Cerebellar nuclear complex (tissue), 1 donor: ENCODE data around the gene SP2.

Experiments used
- DNase-seq, 2 experiments: peaks; one replicate each; lab custom pipeline; 2025; lab: John Stamatoyannopoulos, UW

The SP2 gene

DNA sequence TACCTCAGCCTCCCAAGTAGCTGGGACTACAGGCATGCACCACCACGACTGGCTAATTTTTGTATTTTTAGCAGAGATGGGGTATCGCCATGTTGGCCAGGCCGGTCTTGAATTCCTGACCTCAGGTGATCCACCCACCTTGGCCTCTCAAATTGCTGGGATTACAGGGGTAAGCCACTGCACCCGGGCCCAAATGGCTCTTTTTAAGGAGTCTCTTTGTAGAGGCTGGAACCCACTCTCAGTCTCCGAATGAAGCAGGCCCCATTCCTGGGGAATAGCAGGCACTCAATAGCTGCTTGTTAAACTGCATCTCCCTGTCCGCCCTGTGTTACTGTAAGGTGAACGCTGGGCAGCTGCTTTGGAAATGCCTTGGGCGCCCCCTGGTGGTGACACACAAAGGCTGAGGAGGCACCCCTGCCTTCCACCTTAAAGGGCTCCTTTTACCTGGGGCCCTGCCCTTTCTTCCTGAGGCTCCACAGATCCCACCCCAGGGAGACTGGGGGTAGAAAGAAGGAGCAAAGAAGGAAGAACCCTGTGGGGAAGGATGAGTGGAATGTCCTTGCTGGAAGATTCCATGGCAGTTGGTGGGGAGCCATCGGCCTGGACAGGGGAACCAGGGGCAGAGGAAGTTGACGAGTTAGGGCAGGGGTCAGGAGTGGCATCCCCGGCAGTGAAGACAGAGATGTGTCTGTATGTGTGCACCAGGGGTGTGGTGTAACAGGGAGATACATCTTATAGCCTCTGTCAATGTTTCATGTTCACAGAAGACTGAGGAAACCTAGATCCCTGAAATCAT, 6.1 kb upstream of the SP2 start:
- DNase-seq: peak in 1 of 2 experiments; percentile 57

DNA sequence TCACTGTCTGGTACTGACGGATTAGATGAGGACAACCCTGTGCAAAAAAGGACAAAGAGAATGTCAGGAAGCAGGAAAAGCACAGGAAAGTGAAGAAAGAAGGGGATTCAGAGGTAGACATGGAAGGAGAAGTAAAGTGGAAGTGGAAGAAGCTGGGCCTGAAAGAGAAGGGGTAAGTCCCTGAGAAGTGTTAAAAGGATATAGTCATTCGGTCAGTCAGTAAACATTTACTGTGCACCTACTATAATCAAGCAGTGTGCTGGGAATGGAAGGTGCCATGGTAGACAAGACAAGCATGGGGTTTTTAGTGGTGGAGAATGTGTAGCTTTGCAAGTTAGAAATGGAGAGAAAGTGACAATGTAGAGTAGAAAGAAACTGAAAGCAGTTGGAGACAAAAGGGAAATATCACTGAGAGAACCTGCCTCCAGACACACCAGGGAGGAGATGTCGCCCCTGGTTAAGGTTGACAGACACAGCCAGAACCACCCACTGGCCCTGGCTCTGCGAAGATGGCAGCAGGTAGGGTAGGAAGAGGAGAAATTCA, 4.4 kb upstream of the SP2 start:
- DNase-seq: no peak

DNA sequence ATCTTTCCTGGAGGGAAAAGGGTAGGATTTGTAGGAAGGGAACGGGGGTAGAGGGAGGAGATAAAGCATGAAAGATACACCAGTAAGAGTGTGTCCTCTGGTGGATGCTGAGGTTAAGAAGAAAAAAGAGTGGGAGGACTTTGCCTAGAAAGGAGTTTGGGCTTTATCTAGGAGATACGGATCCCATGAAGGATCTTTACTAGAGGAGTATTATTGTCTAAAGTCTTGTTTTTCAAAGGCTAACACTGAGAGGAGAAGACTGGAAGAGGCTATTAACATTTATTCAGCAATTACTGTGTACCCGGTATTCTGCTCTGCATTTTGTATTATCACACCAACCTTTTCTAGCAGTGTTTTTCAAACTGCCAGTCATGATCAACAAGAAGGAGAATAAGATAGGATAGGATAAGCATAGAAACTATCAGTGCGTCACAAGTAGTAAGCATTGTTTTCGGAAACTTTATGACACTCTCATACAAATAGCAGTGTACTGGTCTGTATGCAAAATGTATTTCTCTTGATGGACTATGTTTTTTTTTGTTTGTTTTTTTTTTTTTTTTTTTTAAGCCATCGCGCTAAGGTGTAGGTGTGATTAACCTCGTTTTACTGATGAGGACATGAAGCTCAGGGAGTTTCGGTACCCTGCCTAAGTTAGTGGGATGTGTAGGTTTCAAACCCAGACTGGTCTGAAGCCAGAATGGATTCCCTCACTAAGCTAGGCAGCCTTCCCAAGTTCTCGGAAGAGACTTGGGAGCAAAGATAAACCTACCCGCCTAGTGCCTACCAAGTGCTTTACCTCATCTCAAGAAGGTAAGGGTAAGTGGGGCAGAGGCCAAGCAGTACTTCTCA, 1.3 kb upstream of the SP2 start:
- DNase-seq: no peak

DNA sequence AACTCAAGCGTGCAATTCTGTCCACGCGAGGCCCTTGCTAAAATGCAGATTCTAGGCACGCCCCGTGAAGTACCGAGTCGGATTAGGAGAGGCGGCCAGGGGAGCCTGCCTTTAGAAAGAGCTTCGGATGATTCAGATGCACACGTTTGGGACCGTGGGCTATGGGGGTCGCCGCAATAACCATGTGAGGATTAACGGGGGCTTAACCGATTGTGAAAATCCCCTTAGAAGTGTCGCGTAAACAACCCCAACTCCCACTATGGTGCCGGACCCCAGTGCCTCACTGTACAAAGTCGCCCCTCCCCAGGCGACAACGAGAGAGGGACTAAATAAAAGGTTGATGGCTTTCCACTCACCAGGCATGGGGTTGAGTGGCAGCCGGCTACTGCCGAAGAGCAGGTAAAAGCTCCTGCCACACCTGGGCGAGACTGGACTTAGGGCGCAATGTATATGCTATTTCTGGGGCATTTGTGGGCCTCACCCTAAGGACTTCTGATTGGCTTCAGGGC, 635 bp upstream of the SP2 start:
- DNase-seq: no peak

DNA sequence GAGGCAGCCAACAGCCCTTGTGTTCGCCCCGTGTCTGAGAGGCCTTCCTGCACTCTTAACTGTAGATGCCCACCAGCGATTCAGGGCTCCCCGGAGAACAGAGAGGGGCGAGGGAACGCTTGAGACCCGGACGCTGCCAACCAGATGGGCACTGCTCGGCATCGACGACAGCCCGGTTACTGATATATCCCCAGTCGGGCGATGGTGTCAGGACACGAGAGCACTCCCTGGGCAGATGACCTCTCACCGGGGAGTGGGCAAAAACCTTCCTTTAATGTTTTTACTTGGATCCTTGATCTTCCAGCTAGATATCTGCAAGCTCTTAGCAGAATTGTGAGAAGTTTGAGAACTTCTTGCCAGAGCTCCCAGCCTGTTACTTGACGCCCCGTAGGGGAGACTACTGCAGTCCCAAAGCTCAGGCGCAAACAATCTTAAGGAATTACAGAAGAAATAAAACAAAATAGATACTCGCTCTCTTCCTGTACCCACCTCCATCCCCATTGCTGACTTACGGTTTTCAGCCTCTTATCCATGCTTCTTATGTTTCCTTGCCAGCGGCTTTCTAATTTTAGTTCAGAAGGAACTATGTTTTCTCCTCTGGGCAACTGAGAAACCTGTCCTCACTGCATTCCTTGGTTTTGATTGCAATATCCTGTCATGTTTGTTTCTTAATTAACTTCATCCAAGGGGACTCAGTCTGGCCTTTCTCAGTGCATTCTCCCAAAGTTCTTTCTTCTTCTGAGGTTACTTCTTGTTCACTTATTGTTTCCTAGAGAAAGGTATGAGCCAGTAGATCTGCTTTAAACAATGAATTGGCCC, 845 bp downstream of the SP2 start:
- DNase-seq: no peak

DNA sequence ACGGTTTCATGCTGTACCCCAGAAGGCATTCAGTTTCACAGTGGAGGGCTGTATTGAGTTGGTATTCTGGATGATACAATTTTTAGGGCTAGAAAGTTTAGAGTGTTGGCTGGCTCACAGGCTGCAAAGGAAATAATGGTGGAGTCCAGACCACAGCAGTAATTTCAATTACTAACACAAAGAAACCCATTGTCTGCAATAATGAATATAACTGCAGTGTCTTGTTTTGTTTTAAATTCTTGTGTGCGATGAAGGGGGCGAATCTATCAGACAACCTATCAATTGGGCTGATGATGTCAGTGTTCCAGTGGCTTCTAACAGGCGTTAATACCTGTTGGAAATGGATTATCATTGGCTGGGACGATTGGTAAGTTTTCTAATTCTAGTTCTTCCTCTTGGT, 1.5 kb downstream of the SP2 start:
- no peak for DNase-seq

DNA sequence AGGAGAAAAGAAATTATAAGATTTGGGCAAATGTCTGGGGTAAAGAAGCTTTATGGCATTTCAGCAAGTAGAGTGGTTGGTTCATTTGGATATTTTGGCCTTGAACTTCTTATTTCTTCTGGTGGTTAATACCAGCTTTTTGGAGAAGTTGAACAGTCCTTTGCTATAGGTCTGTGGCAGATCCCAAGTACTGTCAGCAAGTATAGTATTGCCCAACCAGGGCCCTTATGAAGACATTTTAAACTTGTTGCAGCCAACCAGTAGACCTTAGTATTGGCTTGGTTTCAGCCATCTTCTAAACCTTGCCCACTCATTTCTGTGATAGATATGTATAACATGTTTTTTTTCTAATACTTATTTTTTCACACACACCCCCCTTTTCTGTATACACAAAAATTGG, 2.2 kb downstream of the SP2 start:
- no peak for DNase-seq

DNA sequence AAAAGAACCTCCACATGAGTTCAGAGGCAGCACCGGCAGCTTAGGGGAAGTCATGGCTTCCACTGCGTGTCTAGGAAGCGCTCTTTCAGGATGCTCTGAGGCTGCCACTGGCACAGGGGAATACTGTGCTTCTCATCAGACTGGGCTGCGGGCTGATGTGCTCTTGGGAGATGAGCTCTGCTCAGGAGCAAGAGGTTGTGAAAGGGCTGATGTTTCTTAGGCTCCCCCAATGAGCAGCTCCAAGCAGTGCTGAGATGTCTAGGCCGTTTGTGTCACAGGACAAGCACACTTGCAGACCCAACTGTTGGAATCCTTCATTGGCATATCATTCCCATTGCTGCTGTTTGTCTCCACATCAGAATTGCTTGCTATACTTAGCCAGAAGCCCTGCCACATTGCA, 3.6 kb downstream of the SP2 start:
- DNase-seq: no peak

DNA sequence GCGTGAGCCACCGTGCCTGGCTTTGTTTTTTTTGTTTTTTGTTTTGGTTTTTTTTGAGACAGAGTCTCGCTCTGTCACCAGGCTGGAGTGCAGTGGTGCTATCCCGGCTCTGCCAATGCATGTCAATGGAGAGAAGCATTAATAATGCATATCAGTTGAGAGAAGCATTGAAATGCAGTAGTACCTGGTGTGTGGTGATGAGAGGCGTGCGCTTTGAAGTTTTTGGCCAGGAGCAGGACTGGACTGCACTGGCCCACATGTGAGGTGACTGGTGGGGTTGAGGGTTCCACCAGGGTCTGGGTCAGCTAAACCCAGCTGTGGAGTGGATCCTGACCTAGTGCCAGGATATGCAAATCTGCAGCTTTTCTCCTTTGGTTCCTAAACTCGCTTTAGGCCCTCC, 5.4 kb downstream of the SP2 start:
- DNase-seq: no peak

DNA sequence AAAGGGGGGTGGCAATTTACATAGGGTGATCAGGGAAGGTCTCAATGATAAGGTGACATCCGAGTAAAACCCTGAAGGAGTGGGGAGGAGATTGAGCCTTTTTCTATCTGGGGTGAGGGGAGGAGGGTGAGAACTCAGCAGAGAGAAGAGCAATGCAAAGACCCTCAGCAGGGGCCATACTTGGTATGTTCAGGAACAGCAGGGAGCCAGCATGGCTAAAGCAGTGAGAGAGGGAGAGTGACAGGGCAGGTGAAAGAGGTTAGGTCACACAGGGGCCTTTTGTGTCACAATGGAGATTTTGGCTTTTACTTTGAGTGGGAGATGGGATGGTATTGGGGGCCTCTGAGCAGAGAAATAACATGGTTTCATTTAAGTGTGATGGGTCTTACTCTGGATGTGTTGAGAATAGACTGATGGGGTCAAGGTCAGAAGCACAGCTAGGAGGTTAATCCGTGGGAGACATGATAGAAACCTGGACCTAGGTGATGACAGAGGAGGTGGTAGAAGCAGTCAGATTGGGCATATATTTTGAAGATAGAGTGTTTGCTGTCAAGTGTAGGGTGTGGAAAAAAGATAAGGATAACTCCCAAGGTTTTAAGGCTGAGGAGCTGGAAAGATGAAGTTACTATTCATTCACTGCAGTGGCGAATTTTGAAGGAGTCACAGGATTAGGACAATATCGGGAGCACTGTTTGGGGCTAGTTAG, 6.2 kb downstream of the SP2 start:
- no peak for DNase-seq

DNA sequence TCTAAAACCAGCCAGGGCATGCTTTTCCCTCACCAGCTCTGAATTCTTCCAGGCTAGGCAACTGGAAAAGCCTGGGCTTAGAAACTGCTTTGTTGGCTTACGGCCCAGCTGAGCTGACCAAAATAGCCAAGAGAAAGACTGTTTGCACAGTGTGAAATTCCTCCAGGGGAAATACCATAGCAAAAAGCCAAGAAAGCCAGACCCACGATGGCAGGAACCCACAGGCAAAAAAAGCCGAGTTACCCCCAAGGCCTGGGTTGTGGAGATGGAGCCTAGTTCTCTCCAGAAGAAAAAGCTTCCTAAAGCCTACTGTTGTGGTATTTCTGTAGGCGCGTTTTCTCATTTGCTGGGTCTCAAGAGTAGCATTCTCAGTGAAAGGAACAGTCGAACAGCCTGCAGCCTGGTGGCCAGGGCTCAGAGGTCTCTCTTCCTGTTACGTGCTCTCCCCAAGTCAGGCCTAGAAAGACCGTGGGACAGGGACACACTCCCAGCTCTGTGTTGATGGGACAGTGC, 9.2 kb downstream of the SP2 start:
- DNase-seq: peak; percentile 55 to 92

DNA sequence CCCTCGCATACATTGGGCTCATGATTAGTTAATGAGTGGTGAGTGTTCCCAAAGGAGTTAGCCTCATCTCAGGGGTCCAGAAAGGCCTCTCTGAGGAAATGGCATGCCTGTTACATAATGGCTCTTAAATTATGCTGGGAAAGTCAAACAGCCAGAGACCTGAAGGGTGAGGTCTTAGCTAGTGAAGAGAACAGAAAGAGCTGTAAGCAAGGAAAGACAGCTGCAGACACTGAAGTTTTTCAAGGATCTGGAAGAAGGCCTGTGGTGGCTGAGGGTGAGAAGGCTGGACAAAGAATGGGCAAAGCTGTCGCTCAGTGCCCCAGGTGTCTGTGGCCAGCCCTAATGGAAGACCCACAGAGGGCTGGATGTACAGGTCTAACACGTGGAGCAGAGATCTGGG, 10.4 kb downstream of the SP2 start:
- DNase-seq: no peak

DNA sequence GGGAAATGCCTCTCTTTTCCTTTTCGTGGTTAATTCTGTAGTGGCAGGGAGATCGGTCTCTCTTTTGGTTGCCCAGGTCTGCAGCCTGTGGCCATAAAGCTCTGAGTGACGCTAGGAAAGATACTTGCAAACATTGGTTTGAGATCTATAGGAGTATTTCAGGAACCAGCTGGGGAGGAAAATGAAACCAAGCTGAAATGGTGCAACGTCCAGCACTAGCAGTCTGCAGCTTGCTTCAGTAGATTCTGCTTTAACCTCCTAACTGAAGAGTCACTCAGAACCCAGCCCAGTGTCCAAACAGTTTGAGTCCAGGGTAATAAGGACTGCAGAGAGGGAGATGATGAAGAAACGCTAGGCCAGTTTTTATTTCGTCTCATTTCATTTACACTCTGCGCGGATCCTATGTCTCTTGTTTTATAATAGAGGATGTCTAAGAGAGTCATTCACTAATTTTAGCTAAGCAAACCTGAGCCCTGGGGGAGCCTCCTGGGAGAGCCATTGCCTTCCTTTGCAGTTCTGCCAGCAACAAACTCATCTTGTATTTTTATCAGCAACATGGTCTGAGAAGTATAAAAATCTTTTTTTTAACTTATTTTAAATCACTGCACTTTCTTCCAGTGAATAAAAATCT, 12.0 kb downstream of the SP2 start:
- no peak for DNase-seq

DNA sequence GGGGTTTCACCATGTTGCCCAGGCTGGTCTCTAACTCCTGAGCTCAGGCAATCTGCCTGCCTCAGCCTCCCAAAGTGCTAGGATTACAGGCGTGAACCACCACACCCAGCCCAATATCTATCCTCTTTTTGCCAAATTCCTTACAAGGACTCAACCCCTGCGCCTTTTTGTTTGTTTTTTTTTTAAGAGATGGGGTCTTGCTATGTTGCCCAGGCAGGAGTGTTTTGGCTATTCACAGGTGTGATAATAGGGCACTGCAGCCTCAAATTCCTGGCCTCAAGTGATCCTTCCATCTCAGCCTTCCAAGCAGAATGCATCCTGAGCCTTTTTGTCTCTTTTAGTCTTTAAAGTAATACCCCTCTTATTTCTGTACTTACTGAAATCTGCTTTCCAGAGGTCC, 17.0 kb downstream of the SP2 start:
- DNase-seq: no peak

DNA sequence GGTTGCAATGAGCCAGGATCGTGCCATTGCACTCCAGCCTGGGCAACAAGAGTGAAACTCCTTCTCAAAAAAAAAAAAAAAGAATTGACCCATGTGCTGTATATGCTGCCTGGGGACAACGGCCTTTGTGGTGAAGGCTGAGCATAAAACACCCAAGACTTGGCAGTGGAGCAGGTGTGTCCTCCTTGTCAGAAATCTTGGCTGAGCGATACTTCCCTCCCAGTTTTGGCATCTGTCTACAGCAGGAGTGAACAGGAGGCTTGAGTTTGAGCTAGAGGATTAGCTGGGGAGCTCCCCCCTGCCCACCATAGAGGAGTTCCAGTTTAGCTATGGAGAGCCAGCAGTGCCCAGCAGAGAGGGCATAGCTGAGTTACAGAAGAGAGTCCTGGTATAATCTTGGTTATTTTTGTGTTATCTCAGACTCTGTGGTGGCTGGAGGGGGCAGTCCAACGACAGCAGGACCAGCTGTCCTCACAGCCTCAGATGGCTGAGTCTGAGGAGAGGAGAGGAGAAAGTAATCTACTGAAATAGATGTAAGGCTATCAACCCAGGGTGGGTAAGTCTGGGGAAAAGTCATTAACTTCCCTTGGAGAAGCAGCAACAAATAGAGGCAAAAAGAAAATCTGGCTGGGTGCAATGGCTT, 18.4 kb downstream of the SP2 start:
- DNase-seq: no peak

DNA sequence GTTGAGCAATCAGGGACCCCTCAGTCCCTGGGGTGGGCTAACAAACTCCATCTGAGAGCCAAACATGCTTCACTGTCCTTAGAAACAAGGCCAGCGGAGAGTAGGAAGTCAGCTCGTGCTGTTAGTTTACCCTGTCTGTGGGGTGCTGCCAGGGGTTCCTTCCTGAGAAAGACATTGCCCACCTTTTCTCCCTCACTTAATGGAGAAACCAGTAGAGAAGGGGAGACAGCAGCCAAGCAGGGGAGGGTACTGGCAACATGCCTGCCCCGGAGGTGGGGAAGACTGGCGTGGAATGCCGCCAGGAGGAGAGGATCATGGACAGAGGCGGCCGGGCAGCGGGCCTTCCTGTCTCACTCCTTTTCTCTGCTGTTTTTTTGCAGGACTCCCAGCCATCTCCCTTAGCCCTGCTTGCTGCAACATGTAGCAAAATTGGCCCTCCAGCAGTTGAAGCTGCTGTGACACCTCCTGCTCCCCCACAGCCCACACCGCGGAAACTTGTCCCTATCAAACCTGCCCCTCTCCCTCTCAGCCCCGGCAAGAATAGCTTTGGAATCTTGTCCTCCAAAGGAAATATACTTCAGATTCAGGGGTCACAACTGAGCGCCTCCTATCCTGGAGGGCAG, 19.9 kb downstream of the SP2 start:
- no peak for DNase-seq

DNA sequence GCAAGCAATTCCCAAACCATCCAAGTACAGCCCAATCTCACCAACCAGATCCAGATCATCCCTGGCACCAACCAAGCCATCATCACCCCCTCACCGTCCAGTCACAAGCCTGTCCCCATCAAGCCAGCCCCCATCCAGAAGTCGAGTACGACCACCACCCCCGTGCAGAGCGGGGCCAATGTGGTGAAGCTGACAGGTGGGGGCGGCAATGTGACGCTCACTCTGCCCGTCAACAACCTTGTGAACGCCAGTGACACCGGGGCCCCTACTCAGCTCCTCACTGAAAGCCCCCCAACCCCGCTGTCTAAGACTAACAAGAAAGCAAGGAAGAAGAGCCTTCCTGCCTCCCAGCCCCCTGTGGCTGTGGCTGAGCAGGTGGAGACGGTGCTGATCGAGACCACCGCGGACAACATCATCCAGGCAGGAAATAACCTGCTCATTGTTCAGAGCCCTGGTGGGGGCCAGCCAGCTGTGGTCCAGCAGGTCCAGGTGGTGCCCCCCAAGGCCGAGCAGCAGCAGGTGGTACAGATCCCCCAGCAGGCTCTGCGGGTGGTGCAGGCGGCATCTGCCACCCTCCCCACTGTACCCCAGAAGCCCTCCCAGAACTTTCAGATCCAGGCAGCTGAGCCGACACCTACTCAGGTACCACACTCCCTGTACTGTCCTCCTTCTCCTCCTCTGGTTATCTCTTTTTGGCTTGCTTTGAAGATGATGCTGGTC, 20.6 kb downstream of the SP2 start:
- DNase-seq: no peak

DNA sequence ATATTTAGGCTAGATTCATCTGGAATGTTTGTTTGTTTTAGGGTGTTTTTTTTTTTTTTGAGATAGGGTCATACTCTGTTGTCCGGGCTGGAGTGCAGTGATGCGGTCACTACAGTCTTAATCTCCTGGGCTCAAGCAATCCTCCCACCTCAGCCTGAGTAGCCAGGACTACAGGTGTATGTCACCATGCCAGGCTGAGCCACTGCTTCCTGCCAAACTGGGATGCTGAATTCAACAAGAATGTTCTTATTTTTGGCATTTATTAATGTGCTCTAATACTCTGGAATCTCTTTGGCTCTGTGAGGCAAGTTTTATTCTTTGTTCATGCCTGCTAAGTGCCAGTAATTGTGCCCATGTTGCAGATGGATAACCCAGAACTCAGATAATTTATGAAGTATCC, 21.5 kb downstream of the SP2 start:
- DNase-seq: peak in 1 of 2 experiments; percentile 23

DNA sequence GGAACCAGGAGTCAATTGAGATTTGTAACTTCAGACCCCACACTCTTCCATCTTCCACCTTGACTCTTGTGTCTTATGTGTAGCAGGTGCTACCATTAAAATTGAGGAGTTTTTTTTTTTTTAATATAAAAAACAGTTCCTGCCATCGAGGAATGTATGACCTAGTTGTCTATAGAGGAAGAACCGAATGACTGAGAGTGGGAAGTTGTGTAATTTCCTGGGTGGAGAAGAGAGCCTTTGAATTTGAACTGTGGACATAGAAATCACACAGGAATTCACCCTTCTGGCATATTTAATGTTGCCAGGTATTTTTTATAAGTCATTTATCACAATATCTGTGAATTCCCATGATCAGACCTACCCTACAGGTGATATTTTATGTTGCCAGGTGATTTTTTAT, 22.0 kb downstream of the SP2 start:
- no peak for DNase-seq
